OCI-LY1 (cell line): Measurements from ENCODE around the gene SNED1.

Source experiments
- EZH2 ChIP-seq: fragments of 200-600 bp; sonication (generic), shearing (Covaris generic); IDR thresholded peaks from 2 replicates; pipeline ENCODE4 v1.8.0; 2017; ENCODE audit warnings: borderline replicate concordance, mixed run types, mild to moderate bottlenecking, antibody characterized with exemption, low read length, moderate library complexity, mixed read lengths
- TF ChIP-seq, protein P1 (sequence below): fragments of 200-600 bp; sonication (generic), shearing (Covaris generic); IDR thresholded peaks from 2 replicates; pipeline ENCODE4 v1.5.1; 2017; ENCODE audit warnings: mild to moderate bottlenecking, antibody characterized with exemption, low read length, moderate library complexity, mixed read lengths

DNA sequence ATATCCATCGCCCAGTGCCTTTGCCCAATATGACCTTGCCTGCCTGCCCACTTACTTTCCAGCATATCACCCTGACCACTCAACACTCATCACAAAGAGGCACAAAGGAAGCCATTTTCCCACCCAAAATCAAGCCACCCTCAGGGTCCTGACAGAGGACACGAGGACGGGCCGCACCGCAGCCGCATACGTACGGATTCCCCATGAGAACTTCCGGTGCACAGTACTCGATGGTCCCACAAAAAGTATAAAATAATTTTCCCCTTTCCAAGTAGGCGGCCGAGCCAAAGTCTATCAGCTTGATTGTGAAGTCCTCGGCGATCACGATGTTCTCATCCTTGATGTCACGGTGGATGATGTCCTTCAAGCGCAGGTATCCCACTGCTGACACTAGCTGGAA is 113.6 kb downstream of the SNED1 start:
- TF ChIP-seq, protein P1, sequence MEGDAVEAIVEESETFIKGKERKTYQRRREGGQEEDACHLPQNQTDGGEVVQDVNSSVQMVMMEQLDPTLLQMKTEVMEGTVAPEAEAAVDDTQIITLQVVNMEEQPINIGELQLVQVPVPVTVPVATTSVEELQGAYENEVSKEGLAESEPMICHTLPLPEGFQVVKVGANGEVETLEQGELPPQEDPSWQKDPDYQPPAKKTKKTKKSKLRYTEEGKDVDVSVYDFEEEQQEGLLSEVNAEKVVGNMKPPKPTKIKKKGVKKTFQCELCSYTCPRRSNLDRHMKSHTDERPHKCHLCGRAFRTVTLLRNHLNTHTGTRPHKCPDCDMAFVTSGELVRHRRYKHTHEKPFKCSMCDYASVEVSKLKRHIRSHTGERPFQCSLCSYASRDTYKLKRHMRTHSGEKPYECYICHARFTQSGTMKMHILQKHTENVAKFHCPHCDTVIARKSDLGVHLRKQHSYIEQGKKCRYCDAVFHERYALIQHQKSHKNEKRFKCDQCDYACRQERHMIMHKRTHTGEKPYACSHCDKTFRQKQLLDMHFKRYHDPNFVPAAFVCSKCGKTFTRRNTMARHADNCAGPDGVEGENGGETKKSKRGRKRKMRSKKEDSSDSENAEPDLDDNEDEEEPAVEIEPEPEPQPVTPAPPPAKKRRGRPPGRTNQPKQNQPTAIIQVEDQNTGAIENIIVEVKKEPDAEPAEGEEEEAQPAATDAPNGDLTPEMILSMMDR: no peak
- no peak for TF ChIP-seq EZH2
